HG03139 (cell line): ENCODE results near the gene KIR2DL1.
"Not testable (repeated sequence)": the region's sequence is repeated elsewhere in the genome, so short reads cannot be mapped to it uniquely, and the experiment has no call there.

Experiments
- ATAC-seq: cut with Tn5 transposase; IDR thresholded peaks from one replicate; pipeline ENCODE4 v1.9.1; 2021; ENCODE audit not compliant: unreplicated experiment

The KIR2DL1 gene

GRCh38 chr19:54771018-54771960 lies 1.7 kb downstream of the KIR2DL1 start:
- ATAC-seq = not testable (repeated sequence)

- ATAC-seq = not testable (repeated sequence)
These were observed 3.1 kb downstream of the KIR2DL1 start for GRCh38 chr19:54772666-54773065.

GRCh38 chr19:54775095-54775815 lies 5.7 kb downstream of the KIR2DL1 start:
- not testable (repeated sequence) for ATAC-seq

GRCh38 chr19:54775830-54776229 lies 6.2 kb downstream of the KIR2DL1 start:
- ATAC-seq = not testable (repeated sequence)

GRCh38 chr19:54777851-54778250 lies 8.3 kb downstream of the KIR2DL1 start:
- ATAC-seq = not testable (repeated sequence)

- ATAC-seq = not testable (repeated sequence)
These were observed 9.3 kb downstream of the KIR2DL1 start for GRCh38 chr19:54778896-54779295.

- ATAC-seq = not testable (repeated sequence)
These were observed 13.3 kb downstream of the KIR2DL1 start for GRCh38 chr19:54782916-54783315.

- ATAC-seq = not testable (repeated sequence)
These were observed 16.6 kb downstream of the KIR2DL1 start for GRCh38 chr19:54786091-54786723.

GRCh38 chr19:54788154-54788553 lies 18.6 kb downstream of the KIR2DL1 start:
- ATAC-seq = not testable (repeated sequence)

GRCh38 chr19:54790711-54791110 lies 21.1 kb downstream of the KIR2DL1 start:
- ATAC-seq = no peak

GRCh38 chr19:54791476-54791875 lies 21.9 kb downstream of the KIR2DL1 start:
- ATAC-seq = no peak

GRCh38 chr19:54792814-54793213 lies 23.2 kb downstream of the KIR2DL1 start:
- ATAC-seq = no peak

- no peak for ATAC-seq
These were observed 26.2 kb downstream of the KIR2DL1 start for GRCh38 chr19:54795758-54796157.

GRCh38 chr19:54803410-54803809 lies 33.8 kb downstream of the KIR2DL1 start, which contains the start of gene KIR2DL4:
KIR2DL4 (plus strand) TSS chr19:54803610; CDS start chr19:54803652, 42 bp downstream.
- no peak for ATAC-seq

GRCh38 chr19:54804101-54804500 lies 34.5 kb downstream of the KIR2DL1 start:
- no peak for ATAC-seq

GRCh38 chr19:54804571-54804970 lies 35.0 kb downstream of the KIR2DL1 start:
- no peak for ATAC-seq

- no peak for ATAC-seq
These were observed 36.3 kb downstream of the KIR2DL1 start for GRCh38 chr19:54805665-54806515.

- ATAC-seq = no peak
These were observed 36.9 kb downstream of the KIR2DL1 start for GRCh38 chr19:54806516-54806838.

- not testable (repeated sequence) for ATAC-seq
These were observed 45.0 kb downstream of the KIR2DL1 start for GRCh38 chr19:54814571-54814970.

- not testable (repeated sequence) for ATAC-seq
These were observed 46.7 kb downstream of the KIR2DL1 start, which contains the start of gene KIR3DL1 for GRCh38 chr19:54816251-54816650. KIR3DL1 (plus strand) TSS chr19:54816468.
